Glutamatergic neuron (in vitro differentiated cells): ENCODE data around the gene FUT6. TPM values are rescaled to one million over a fixed set of nuclear protein-coding genes. Genes with fewer than 3 reads are reported as not detected.

ENCODE experiments used
- DNase-seq: peaks from one replicate; pipeline ENCODE4 v3.0.0; 2022
- H3K27ac Mint-ChIP-seq: one replicate; pipeline ENCODE4 v1.8.0; 2020; ENCODE audit warnings: mild to moderate bottlenecking, mixed read lengths, inconsistent platforms; ENCODE audit not compliant: unreplicated experiment
- H3K27me3 Mint-ChIP-seq: one replicate; pipeline ENCODE4 v1.8.0; 2020; ENCODE audit warnings: mild to moderate bottlenecking, moderate library complexity, mixed read lengths, inconsistent platforms; ENCODE audit not compliant: unreplicated experiment
- H3K36me3 Mint-ChIP-seq: one replicate; pipeline ENCODE4 v1.8.0; 2020; ENCODE audit warnings: mild to moderate bottlenecking, mixed read lengths, inconsistent platforms; ENCODE audit not compliant: unreplicated experiment
- H3K4me1 Mint-ChIP-seq: one replicate; pipeline ENCODE4 v1.8.0; 2020; ENCODE audit warnings: mild to moderate bottlenecking, low read depth, mixed read lengths, inconsistent platforms; ENCODE audit not compliant: unreplicated experiment
- H3K4me3 Mint-ChIP-seq: one replicate; pipeline ENCODE4 v1.8.0; 2020; ENCODE audit warnings: mild to moderate bottlenecking, mixed read lengths, inconsistent platforms; ENCODE audit not compliant: unreplicated experiment
- H3K9me3 Mint-ChIP-seq: one replicate; pipeline ENCODE4 v1.8.0; 2020; ENCODE audit warnings: mild to moderate bottlenecking, moderate library complexity, mixed read lengths, inconsistent platforms; ENCODE audit not compliant: unreplicated experiment
- total RNA-seq: library from RNA; stranded (reverse); fragmentation: NEBNext Ultra II Directional; extraction: Animal tissue kit (Norgen Biotek cat#: 25700); gene quantifications from one replicate; pipeline ENCODE4 v1.2.1, GENCODE V29; 2021; ENCODE audit not compliant: unreplicated experiment
- TF ChIP-seq, protein P1 (sequence below): fragments of 200-600 bp; sonication (generic); IDR thresholded peaks from one replicate; pipeline ENCODE4 v1.5.0; 2021; ENCODE audit not compliant: partially characterized antibody, unreplicated experiment

Gene FUT6
- total RNA-seq, 1 donor from 2014 or later = not detected

DNA sequence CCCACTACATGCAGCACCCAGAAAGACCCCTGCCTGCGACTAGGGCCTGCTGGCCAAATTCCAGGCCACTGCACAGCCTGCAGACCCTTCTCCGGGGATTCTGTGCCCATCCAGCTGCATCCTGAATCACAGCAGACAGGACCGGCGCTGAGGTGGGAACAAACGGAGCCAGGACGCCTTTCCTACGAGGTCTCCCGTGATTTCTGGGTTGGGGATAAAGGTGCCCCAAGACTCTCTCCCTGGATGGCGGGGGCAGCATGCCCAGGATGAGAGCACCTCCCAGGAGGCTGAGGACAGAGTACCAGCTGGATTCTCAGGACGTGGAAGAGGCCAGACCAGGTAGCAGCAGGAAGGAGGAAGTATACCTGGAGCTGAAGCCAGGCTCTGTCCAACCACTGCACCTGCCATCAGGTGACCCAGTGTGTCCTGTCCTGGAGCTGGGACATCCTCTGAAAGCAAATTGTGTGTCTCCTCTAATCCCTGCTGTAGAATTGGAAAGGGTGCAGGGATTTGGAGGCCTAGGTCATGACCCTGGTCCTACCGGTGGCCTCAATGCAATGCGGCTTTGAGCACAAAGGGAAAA, 34.2 kb upstream of the FUT6 start:
- TF ChIP-seq, protein P1, sequence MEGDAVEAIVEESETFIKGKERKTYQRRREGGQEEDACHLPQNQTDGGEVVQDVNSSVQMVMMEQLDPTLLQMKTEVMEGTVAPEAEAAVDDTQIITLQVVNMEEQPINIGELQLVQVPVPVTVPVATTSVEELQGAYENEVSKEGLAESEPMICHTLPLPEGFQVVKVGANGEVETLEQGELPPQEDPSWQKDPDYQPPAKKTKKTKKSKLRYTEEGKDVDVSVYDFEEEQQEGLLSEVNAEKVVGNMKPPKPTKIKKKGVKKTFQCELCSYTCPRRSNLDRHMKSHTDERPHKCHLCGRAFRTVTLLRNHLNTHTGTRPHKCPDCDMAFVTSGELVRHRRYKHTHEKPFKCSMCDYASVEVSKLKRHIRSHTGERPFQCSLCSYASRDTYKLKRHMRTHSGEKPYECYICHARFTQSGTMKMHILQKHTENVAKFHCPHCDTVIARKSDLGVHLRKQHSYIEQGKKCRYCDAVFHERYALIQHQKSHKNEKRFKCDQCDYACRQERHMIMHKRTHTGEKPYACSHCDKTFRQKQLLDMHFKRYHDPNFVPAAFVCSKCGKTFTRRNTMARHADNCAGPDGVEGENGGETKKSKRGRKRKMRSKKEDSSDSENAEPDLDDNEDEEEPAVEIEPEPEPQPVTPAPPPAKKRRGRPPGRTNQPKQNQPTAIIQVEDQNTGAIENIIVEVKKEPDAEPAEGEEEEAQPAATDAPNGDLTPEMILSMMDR = no peak
- Mint-ChIP-seq H3K36me3 (no peaks in the 10 kb centered on the region), H3K4me3 (no peak overlapping the region), H3K27ac (no peak overlapping the region), H3K4me1 (peaks cover 3% of the 10 kb centered on the region), H3K9me3 (peaks cover 1% of the 10 kb centered on the region), H3K27me3 (peaks cover 5% of the 10 kb centered on the region)
- no peak for DNase-seq

DNA sequence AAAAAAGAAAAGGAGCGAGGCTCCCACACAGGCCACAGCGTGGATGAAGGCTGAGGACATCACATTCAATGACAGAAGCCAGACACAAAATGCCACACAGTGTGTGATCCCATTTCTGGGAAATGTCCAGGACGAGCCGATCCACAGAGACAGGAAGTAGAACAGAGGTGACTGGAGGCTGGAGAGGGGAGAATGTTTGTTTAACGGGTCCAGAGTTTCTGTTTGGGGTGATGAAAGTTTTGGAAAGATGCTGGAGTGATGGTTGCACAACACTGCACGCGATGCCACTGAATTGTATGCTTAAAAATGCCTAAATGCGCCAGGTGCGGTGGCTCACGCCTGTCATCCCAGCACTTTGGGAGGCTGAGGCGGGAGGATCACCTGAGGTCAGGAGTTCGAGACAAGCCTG, 31.5 kb upstream of the FUT6 start:
- H3K4me3 Mint-ChIP-seq = no peak overlapping the region
- no peaks in the 10 kb centered on the region for H3K27me3 Mint-ChIP-seq
- peaks cover 3% of the 10 kb centered on the region for H3K9me3 Mint-ChIP-seq
- TF ChIP-seq, protein P1 = no peak
- no peak overlapping the region for H3K27ac Mint-ChIP-seq
- no peaks in the 10 kb centered on the region for H3K36me3 Mint-ChIP-seq
- no peak for DNase-seq
- H3K4me1 Mint-ChIP-seq = no peaks in the 10 kb centered on the region

DNA sequence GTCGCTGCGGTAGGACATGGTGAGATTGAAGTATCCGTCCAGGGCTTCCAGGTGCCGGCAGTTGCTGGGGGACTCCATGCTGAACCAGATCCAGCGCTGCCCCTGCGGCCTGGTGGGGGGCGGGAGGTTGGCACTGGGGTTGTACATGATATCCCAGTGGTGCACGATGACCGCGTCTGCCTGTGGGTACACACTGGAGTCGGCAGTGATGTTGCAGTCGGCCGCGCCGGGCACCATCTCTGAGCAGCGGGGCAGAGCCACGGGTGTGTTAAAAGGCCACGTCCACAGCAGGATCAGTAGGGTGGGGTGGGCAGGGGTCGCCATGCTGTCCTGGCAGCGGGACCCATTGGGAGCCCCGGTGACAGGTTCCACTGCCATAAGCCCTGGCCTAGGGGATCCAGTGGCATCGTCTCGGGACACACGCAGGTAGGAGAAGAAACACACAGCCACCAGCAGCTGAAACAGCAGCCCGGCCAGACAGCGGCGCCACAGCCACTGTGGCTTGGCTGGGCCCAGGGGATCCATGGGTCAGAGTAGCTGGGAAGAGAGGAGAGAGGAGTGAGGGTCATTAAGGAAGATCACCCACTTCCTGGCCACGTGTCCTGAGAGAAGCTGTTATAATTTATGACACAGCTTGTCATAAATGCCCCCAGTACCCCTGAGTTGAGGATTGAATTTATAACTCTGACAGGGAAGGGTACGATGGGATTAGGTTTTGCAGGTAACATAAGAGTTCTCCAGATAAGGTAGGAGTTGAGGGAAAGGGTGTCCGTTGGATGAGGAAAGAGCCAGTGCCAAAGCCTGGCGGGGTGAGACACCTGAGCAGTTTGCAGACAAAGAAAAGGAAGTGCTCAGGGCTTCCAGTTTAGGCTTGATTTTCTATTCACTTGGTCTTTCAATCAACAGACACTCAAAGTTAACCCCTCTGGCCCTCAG, 28.0 kb upstream of the FUT6 start:
- Mint-ChIP-seq H3K4me3 (no peak overlapping the region), H3K4me1 (no peaks in the 10 kb centered on the region), H3K9me3 (peaks cover 5% of the 10 kb centered on the region), H3K27me3 (peaks cover 8% of the 10 kb centered on the region), H3K27ac (no peak overlapping the region), H3K36me3 (no peaks in the 10 kb centered on the region)
- DNase-seq = no peak
- TF ChIP-seq, protein P1 = no peak

DNA sequence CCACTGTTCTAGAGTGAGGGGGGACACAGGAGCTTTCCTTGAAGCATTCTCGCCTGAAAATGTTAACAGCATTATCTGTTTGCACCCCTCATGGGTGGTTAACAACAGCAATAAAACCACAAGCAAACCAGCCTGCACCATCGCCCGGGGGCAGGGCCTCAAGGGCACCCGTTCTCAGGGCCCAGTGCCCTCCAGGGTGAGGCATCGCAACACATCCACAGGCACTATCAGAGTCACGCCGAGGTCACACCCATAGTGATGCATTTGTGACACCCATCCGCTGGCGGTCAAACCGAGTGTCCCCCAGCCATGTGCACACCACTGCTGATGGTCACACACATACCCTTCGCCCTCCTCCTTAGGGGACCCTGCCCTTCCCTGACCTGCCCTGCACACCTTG, 26.3 kb upstream of the FUT6 start:
- H3K4me1 Mint-ChIP-seq = no peaks in the 10 kb centered on the region
- H3K4me3 Mint-ChIP-seq = no peak overlapping the region
- TF ChIP-seq, protein P1 = no peak
- H3K36me3 Mint-ChIP-seq = no peaks in the 10 kb centered on the region
- peaks cover 4% of the 10 kb centered on the region for H3K9me3 Mint-ChIP-seq
- no peak overlapping the region for H3K27ac Mint-ChIP-seq
- DNase-seq = no peak
- peaks cover 8% of the 10 kb centered on the region for H3K27me3 Mint-ChIP-seq
